Uterus (tissue), 4 donors: ENCODE measurements around the gene ASPSCR1. TPM values are rescaled to one million over a fixed set of nuclear protein-coding genes. Genes with fewer than 3 reads are reported as not detected.
A peak's percentile ranks its signal among the peaks of the same experiment; 100 is the strongest.
"Not testable (repeated sequence)": the region's sequence is repeated elsewhere in the genome, so short reads cannot be mapped to it uniquely, and the experiment has no call there.

ENCODE experiments used
- DNase-seq, 2 donors: peaks; one replicate each; pipeline ENCODE4 v3.0.0-alpha.2; 2019 to 2020
- H3K27ac ChIP-seq, 2 donors: fragments of 200-600 bp; sonication (generic); 1 replicate in 1 of 2; 2 replicates in 1 of 2; pipeline ENCODE4 v1.5.1; 2016 to 2018
- H3K27me3 ChIP-seq, 2 donors: fragments of 200-600 bp; sonication (generic); one replicate each; pipeline ENCODE4 v1.5.1; 2018 to 2019; ENCODE audit warnings: control low read depth in 1 of 2
- H3K36me3 ChIP-seq, 2 donors: fragments of 200-600 bp; sonication (generic); one replicate each; pipeline ENCODE4 v1.5.1; 2019; ENCODE audit warnings: control low read depth in 1 of 2
- H3K4me1 ChIP-seq, 2 donors: fragments of 200-600 bp; sonication (generic); one replicate each; pipeline ENCODE4 v1.5.1; 2018 to 2019; ENCODE audit warnings: control low read depth in 1 of 2
- H3K4me3 ChIP-seq, 2 donors: fragments of 200-600 bp; sonication (generic); 1 replicate in 1 of 2; 2 replicates in 1 of 2; pipeline ENCODE4 v1.5.1; 2018 to 2019; ENCODE audit warnings: mild to moderate bottlenecking in 1 of 2
- H3K9me3 ChIP-seq, 2 donors: fragments of 200-600 bp; sonication (generic); one replicate each; pipeline ENCODE4 v1.5.1; 2019; ENCODE audit warnings: control low read depth in 1 of 2
- POLR2A ChIP-seq, 2 donors: fragments of 450-650 bp; IDR thresholded peaks; one replicate each; pipeline ENCODE4 v1.6.1; 2016; ENCODE audit warnings: antibody characterized with exemption in 2 of 2, mild to moderate bottlenecking in 1 of 2, moderate library complexity in 1 of 2
- intact Hi-C: fragments of 100-400 bp; cut with DNase I; formaldehyde crosslinking; loops from one replicate; pipeline ENCODE4 v1.15.1; 2023; ENCODE audit warnings: low total_unique reads
- total RNA-seq, 4 donors: library from RNA; depleted of rRNA in 3 of 4; stranded (reverse); fragments of >200 nt in 3 of 4; gene quantifications; one replicate each; pipeline versions ENCODE4 v1.1.0 to v1.2.4, GENCODE V29; 2014 to 2023
- TF ChIP-seq, protein P1 (sequence below), 4 experiments: fragments of 200-600 bp in 2 of 4; fragments of 450-650 bp in 2 of 4; sonication (generic) in 2 of 4; IDR thresholded peaks; one replicate each; pipeline ENCODE4 v1.5.1; 2016 to 2019; ENCODE audit warnings: antibody characterized with exemption in 4 of 4, mild to moderate bottlenecking in 2 of 4, moderate library complexity in 1 of 4
- donor health status: DM: yes; HTN: yes; CAD: no.

Gene ASPSCR1
- total RNA-seq, 4 donors from 2014 or later, result 3.5 to 34.2 (median 13.6) TPM

DNA sequence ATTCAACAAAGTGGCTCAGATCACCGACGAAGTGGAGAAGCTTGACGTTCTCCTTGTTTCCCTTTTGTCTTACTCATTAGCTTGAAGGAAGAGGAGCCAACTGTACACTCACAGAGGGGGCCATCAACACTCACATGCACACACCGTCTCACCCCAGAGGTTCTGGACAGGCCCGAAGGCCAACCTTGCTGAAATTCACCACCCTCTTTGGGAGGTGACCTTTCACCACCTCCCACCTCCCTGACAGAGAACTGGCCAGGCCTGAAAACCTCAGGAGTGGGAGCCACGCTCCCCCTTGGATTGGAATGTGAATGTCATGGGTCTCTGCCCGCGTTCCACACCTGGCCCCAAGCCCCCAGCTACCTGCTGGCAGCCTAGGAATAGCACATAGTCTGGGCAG, 58.1 kb downstream of the ASPSCR1 start:
- H3K4me3 ChIP-seq, result no peak overlapping the region
- no peak overlapping the region for H3K27ac ChIP-seq
- H3K27me3 ChIP-seq, result peaks cover 0 to 3% of the 10 kb centered on the region in 2 donors
- no peak for DNase-seq
- intact Hi-C loops, result no loop called here
- no peaks in the 10 kb centered on the region for H3K36me3 ChIP-seq
- peaks cover 0 to 17% of the 10 kb centered on the region in 2 donors for H3K4me1 ChIP-seq
- TF ChIP-seq POLR2A (IDR thresholded peaks at IDR 0.05), result no peak
- TF ChIP-seq, protein P1, sequence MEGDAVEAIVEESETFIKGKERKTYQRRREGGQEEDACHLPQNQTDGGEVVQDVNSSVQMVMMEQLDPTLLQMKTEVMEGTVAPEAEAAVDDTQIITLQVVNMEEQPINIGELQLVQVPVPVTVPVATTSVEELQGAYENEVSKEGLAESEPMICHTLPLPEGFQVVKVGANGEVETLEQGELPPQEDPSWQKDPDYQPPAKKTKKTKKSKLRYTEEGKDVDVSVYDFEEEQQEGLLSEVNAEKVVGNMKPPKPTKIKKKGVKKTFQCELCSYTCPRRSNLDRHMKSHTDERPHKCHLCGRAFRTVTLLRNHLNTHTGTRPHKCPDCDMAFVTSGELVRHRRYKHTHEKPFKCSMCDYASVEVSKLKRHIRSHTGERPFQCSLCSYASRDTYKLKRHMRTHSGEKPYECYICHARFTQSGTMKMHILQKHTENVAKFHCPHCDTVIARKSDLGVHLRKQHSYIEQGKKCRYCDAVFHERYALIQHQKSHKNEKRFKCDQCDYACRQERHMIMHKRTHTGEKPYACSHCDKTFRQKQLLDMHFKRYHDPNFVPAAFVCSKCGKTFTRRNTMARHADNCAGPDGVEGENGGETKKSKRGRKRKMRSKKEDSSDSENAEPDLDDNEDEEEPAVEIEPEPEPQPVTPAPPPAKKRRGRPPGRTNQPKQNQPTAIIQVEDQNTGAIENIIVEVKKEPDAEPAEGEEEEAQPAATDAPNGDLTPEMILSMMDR (IDR thresholded peaks at IDR 0.05), result no peak
- H3K9me3 ChIP-seq, result no peaks in the 10 kb centered on the region

DNA sequence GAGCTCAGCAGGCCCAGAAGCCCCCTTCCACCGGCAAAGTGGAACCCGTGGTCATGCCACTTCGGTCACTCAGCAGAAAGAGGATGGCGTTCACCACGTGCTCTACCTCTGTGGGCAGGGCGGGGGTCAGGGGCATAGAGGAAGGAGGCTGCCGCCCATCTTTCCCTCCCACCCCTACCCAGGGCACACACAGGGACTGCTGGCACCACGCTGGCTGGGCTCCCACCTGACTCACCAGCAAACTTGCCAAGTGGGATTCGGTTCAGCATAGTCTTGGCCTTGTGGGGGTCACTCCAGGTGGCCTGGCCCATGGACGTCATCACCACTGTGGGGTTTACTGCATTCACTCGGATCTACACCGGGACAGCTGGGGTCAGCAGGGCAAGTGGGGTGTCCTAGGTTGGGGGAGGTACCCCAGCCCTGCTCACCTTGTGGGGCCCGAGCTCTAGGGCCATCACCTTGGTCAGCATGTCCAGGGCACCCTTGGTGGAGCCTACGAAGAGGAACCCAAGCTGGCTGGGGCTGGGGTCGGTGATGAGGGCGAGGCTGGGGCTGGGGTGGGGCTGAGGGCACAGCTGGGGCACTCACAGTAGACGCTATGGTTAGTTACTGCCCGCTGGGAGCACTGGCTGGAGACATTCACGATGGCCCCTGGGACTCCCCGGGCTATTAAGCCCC, 58.7 kb downstream of the ASPSCR1 start:
- Histone ChIP-seq H3K4me1 (peaks cover 0 to 12% of the 10 kb centered on the region in 2 donors), H3K4me3 (peak overlapping the region in 1 of 2 donors; percentile 66), H3K36me3 (no peaks in the 10 kb centered on the region), H3K27me3 (peaks cover 0 to 3% of the 10 kb centered on the region in 2 donors), H3K27ac (peak overlapping the region in 1 of 2 donors; percentile 96), H3K9me3 (no peaks in the 10 kb centered on the region)
- intact Hi-C loops, result no loop called here
- no peak for TF ChIP-seq POLR2A (IDR thresholded peaks at IDR 0.05)
- TF ChIP-seq, protein P1 (IDR thresholded peaks at IDR 0.05), result no peak
- DNase-seq, result no peak

GRCh38 chr17:82036634-82037091, 59.2 kb downstream of the ASPSCR1 start:
- peaks cover 0 to 10% of the 10 kb centered on the region in 2 donors for H3K4me1 ChIP-seq
- peak overlapping the region; percentile 79 to 96 for H3K27ac ChIP-seq
- intact Hi-C loops, result no loop called here
- peak overlapping the region; percentile 49 to 66 for H3K4me3 ChIP-seq
- TF ChIP-seq, protein P1 (IDR thresholded peaks at IDR 0.05), result no peak
- TF ChIP-seq POLR2A (IDR thresholded peaks at IDR 0.05), result no peak
- no peaks in the 10 kb centered on the region for H3K9me3 ChIP-seq
- DNase-seq, result no peak
- H3K27me3 ChIP-seq, result peaks cover 0 to 3% of the 10 kb centered on the region in 2 donors
- no peaks in the 10 kb centered on the region for H3K36me3 ChIP-seq

DNA sequence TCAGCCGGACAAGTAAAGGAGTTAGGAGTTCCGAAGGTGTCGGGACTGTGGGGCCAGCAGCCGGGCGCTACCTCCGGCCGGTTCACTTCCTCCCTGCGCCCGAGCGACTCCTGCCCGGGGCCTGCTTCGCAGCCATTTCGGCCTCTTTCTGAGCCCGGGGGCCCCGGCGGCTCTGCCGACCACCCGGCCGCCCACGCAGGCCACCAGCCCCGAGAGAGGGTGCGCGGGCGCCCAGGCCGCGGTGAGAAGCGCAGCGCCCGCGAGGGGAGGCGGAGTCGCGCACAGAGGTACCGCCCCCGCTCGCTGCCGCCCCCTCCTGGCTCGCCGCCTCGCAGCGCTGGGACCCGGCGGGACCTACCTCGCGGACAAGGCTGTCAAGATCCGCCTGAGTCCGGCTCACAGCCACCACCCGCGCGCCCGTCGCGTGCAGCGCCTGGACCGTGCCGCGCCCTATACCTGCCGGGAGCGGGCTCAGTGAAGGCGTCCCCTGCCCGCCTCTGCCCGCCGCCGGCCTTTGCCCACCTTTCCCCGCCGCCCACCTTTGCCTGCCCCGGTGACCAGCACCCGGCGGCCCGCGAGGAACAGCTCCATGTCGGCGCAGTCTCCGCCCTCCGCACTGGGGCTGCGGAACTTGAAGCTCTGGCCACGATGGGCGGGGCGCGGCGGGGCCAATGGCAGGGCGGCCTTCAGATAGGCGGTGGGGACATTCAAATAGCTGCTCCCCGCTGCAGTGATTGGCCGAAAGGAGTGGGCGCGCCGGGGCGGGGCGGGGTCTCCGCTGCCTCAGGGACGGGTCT, 59.9 kb downstream of the ASPSCR1 start, which contains the start of gene DCXR:
Gene DCXR (minus strand): TSS at position 606 of the 797 bp plus-strand sequence. CDS start 15 bp downstream, at position 591.
- H3K27me3 ChIP-seq, result no peaks in the 10 kb centered on the region
- peak; percentile 96 to 97 for DNase-seq
- TF ChIP-seq, protein P1 (IDR thresholded peaks at IDR 0.05), result peak; percentile 38 to 78 (median 72)
- peak; percentile 95 to 97 for TF ChIP-seq POLR2A (IDR thresholded peaks at IDR 0.05)
- intact Hi-C loops, result no loop called here
- no peaks in the 10 kb centered on the region for H3K9me3 ChIP-seq
- H3K4me1 ChIP-seq, result peaks cover 0 to 10% of the 10 kb centered on the region in 2 donors
- H3K4me3 ChIP-seq, result peak within 1 kb of the TSS; percentile 49 to 66
- H3K36me3 ChIP-seq, result no peaks in the 10 kb centered on the region
- H3K27ac ChIP-seq, result peak within 1 kb of the TSS; percentile 79 to 96

DNA sequence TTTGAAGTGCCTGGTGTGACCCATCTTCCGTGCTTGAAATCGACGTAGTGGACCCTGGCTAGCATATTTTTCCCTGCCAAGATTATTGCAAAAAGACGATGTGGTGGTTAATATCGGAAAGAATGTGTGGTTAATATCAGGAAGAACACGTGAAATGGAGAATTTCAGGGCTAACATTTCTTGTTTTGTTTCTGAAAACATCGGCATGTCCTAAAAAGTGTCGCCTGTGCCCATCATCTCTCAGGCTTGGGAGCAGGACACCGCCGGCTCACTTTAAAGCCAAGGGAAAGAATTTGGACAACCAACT, 60.4 kb downstream of the ASPSCR1 start:
- no peaks in the 10 kb centered on the region for H3K9me3 ChIP-seq
- intact Hi-C loops, result no loop called here
- no peak for TF ChIP-seq POLR2A (IDR thresholded peaks at IDR 0.05)
- TF ChIP-seq, protein P1 (IDR thresholded peaks at IDR 0.05), result no peak
- DNase-seq, result no peak
- H3K4me3 ChIP-seq, result peak overlapping the region; percentile 49 to 66
- no peaks in the 10 kb centered on the region for H3K27me3 ChIP-seq
- H3K27ac ChIP-seq, result peak overlapping the region in 1 of 2 donors; percentile 96
- peaks cover 0 to 10% of the 10 kb centered on the region in 2 donors for H3K4me1 ChIP-seq
- H3K36me3 ChIP-seq, result no peaks in the 10 kb centered on the region

- H3K27ac ChIP-seq, H3K4me3 ChIP-seq, H3K36me3 ChIP-seq, H3K27me3 ChIP-seq, H3K9me3 ChIP-seq, intact Hi-C loops, DNase-seq: not testable (repeated sequence)
- H3K4me1 ChIP-seq, result peaks cover 0 to 10% of the 10 kb centered on the region in 2 donors
Measured at GRCh38 chr17:82038796-82039409, 61.5 kb downstream of the ASPSCR1 start.
